Prostate gland (tissue), 2 donors: ENCODE measurements around the gene EFCAB9. TPM values are rescaled to one million over a fixed set of nuclear protein-coding genes. Genes with fewer than 3 reads are reported as not detected.

ENCODE experiments used
- DNase-seq: peaks from one replicate; pipeline ENCODE4 v3.0.0-alpha.2; 2019; ENCODE audit warnings: low spot score
- H3K27ac ChIP-seq, 2 donors: fragments of 200-600 bp; sonication (generic); 2 replicates each; pipeline ENCODE4 v1.5.1; 2017 to 2019
- H3K27me3 ChIP-seq: fragments of 200-600 bp; sonication (generic); replicated peaks from 2 replicates; pipeline ENCODE4 v1.5.1; 2019; ENCODE audit not compliant: insufficient read depth
- H3K36me3 ChIP-seq, 2 donors: fragments of 200-600 bp; sonication (generic); 1 replicate in 1 of 2; 2 replicates in 1 of 2; pipeline versions ENCODE4 v1.5.1 to v1.8.1; 2017 to 2019
- H3K4me1 ChIP-seq: fragments of 200-600 bp; sonication (generic); replicated peaks from 2 replicates; pipeline ENCODE4 v1.5.1; 2019
- H3K4me3 ChIP-seq, 2 donors: fragments of 200-600 bp; sonication (generic); 2 replicates each; pipeline ENCODE4 v1.5.1; 2017 to 2019
- H3K9me3 ChIP-seq: fragments of 200-600 bp; sonication (generic); 2 replicates; pipeline ENCODE4 v1.5.1; 2017
- POLR2A ChIP-seq: fragments of 450-650 bp; IDR thresholded peaks from one replicate; pipeline ENCODE4 v1.6.1; 2016; ENCODE audit warnings: antibody characterized with exemption, mild to moderate bottlenecking
- POLR2AphosphoS5 ChIP-seq: sonication (generic); formaldehyde crosslinking; IDR thresholded peaks from one replicate; pipeline ENCODE4 v1.6.1; 2017; ENCODE audit warnings: antibody characterized with exemption
- WGBS: methylation state at CpG from one replicate; pipeline ENCODE4 v1.1.5; 2018; 5-methylcytosine and 5-hydroxymethylcytosine counted together
- intact Hi-C: fragments of 100-400 bp; cut with DNase I; formaldehyde crosslinking; loops from one replicate; pipeline ENCODE4 v1.14.2; 2022
- total RNA-seq, 2 donors: library from RNA; depleted of rRNA; stranded (reverse); fragments of >200 nt; gene quantifications; one replicate each; pipeline ENCODE4 v1.1.0, GENCODE V29; 2016
- TF ChIP-seq, protein P1 (sequence below), 4 experiments: fragments of 200-600 bp in 2 of 4; fragments of 450-650 bp in 2 of 4; sonication (generic) in 2 of 4; IDR thresholded peaks; 1 replicate in 3 of 4; 2 replicates in 1 of 4; pipeline ENCODE4 v1.5.1; 2016 to 2019; ENCODE audit warnings: antibody characterized with exemption in 4 of 4, mild to moderate bottlenecking in 2 of 4, moderate library complexity in 2 of 4

Gene EFCAB9
- total RNA-seq, 2 donors from 2014 or later = not detected

DNA sequence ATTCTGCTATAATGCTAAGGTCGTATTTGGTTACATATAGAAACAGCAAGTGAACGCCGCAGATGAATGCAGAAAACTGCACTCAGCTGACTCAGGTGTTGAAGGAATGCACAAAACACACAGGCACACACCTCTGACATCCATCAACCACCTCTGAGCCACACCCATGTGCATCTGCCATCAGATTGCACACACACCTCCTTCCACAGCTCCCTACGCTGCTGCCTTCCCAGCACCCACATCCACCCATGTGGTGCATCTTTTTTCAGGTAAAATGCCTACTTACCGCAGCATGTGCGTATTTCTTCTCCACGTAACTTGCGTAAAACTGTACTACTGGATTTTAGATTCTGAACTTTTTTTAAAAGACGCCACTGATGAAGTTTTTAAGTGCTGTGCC lies 13.0 kb upstream of the EFCAB9 start:
- no peak overlapping the region for H3K4me3 ChIP-seq
- no peaks in the 10 kb centered on the region for H3K4me1 ChIP-seq
- no peaks in the 10 kb centered on the region for H3K9me3 ChIP-seq
- TF ChIP-seq, protein P1, sequence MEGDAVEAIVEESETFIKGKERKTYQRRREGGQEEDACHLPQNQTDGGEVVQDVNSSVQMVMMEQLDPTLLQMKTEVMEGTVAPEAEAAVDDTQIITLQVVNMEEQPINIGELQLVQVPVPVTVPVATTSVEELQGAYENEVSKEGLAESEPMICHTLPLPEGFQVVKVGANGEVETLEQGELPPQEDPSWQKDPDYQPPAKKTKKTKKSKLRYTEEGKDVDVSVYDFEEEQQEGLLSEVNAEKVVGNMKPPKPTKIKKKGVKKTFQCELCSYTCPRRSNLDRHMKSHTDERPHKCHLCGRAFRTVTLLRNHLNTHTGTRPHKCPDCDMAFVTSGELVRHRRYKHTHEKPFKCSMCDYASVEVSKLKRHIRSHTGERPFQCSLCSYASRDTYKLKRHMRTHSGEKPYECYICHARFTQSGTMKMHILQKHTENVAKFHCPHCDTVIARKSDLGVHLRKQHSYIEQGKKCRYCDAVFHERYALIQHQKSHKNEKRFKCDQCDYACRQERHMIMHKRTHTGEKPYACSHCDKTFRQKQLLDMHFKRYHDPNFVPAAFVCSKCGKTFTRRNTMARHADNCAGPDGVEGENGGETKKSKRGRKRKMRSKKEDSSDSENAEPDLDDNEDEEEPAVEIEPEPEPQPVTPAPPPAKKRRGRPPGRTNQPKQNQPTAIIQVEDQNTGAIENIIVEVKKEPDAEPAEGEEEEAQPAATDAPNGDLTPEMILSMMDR (IDR thresholded peaks at IDR 0.05) = no peak
- TF ChIP-seq POLR2A (no peak), POLR2AphosphoS5 (no peak)
- DNase-seq = no peak
- intact Hi-C loops = no loop called here
- 95% methylated on average over 9 of the region's 9 CpGs for WGBS
- H3K27ac ChIP-seq = no peak overlapping the region
- H3K36me3 ChIP-seq = no peaks in the 10 kb centered on the region
- no peaks in the 10 kb centered on the region for H3K27me3 ChIP-seq

DNA sequence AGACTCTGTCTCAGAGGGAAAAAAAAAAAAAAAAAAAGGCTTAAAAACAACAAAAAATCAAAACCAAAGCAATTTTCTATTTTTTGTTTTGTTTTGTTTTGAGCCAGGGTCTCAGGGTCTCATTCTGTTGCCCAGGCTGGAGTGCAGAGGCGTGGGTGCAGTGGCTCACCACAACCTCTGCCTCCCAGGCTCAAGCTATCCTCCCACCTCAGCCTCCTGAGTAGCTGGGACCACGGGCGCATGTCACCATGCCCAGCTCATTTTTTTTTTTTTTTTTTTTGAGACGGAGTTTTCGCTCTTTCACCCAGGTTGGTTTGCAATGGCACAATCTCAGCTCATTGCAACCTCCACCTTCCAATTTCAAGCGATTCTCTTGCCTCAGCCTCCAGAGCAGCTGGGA lies 11.7 kb upstream of the EFCAB9 start:
- H3K4me3 ChIP-seq = no peak overlapping the region
- H3K27me3 ChIP-seq = no peaks in the 10 kb centered on the region
- 98% methylated on average over 6 of the region's 6 CpGs for WGBS
- H3K4me1 ChIP-seq = no peaks in the 10 kb centered on the region
- H3K36me3 ChIP-seq = no peaks in the 10 kb centered on the region
- no peaks in the 10 kb centered on the region for H3K9me3 ChIP-seq
- H3K27ac ChIP-seq = no peak overlapping the region
- DNase-seq = no peak
- TF ChIP-seq POLR2AphosphoS5 (no peak), POLR2A (no peak)
- TF ChIP-seq, protein P1 (IDR thresholded peaks at IDR 0.05) = no peak
- intact Hi-C loops = no loop called here

DNA sequence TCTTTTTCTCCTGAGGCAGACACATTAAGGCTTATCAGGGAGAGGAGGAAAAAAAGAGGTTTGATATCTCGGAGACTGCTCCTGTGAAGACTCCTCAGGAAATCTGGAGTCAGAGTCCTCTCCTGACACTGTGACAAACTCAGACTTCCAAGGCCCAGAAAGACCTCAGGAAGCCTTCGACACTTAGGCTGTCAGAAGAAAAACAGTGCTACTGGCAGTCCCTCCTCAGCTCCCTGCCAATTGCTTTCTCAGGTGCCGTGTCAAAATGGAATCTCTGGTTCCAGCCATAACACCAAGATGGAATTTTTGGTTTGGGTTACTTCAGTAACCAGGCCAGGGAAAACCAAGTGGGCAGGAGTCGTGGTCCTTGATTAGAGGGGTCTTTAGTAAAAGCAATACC lies 10.1 kb upstream of the EFCAB9 start:
- no peak overlapping the region for H3K27ac ChIP-seq
- no peaks in the 10 kb centered on the region for H3K36me3 ChIP-seq
- 85% methylated on average over 4 of the region's 4 CpGs for WGBS
- intact Hi-C loops = no loop called here
- no peak overlapping the region for H3K4me3 ChIP-seq
- TF ChIP-seq POLR2A (no peak), POLR2AphosphoS5 (no peak)
- TF ChIP-seq, protein P1 (IDR thresholded peaks at IDR 0.05) = no peak
- no peaks in the 10 kb centered on the region for H3K4me1 ChIP-seq
- no peaks in the 10 kb centered on the region for H3K27me3 ChIP-seq
- DNase-seq = no peak
- H3K9me3 ChIP-seq = no peaks in the 10 kb centered on the region

DNA sequence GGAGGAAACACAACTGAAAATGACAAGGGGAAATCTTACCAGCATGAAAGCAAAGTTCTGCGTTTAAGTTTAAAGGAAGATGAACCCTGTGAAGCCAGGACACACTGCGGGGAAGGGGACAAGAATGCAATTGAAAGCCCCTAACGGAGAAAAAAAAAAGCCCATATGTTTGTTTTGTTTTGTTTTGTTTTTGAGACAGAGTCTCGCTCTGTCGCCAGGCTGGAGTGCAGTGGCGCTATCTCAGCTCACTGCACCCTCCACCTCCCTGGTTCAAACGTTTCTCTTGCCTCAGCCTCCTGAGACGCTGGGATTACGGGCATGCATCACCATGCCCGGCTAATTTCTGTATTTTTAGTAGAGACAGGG lies 8.9 kb upstream of the EFCAB9 start:
- H3K9me3 ChIP-seq = no peaks in the 10 kb centered on the region
- H3K27ac ChIP-seq = no peak overlapping the region
- no peak overlapping the region for H3K4me3 ChIP-seq
- intact Hi-C loops = loop anchor here (5.0 kb wide), 3 partner anchors 97 to 273 kb away; partner anchors contain the start of gene UBTD2
- TF ChIP-seq POLR2AphosphoS5 = no peak
- TF ChIP-seq, protein P1 (IDR thresholded peaks at IDR 0.05) = no peak
- TF ChIP-seq POLR2A = no peak
- no peaks in the 10 kb centered on the region for H3K36me3 ChIP-seq
- no peaks in the 10 kb centered on the region for H3K4me1 ChIP-seq
- WGBS = 80% methylated on average over 10 of the region's 10 CpGs
- DNase-seq = no peak
- no peaks in the 10 kb centered on the region for H3K27me3 ChIP-seq

DNA sequence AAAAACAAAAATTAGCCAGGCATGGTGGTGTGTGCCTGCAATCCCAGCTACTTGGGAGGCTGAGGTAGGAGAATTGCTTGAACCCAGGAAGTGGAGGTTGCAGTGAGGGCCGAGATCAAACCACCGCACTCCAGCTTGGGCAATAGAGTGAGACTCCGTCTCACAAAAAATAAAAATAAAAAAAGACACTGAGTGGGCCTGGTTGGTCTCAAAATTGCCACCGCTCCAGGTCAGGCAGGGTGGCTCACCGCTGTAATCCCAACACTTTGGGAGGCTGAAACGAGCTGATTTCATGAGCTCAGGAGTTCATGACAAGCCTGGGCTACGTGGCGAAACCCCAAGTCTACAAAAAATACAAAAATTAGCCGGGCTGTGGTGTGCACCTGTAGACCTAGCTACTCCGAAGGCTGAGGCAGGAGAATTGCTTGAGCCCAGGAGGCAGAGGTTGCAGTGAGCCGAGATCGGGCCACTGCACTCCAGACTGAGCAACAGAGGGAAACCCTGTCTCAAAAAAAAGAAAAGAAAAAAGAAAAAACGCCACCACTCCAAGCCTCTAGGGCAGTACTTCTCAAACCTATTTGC lies 7.8 kb upstream of the EFCAB9 start:
- Histone ChIP-seq H3K36me3 (no peaks in the 10 kb centered on the region), H3K4me1 (no peaks in the 10 kb centered on the region), H3K27ac (no peak overlapping the region), H3K4me3 (no peak overlapping the region), H3K9me3 (no peaks in the 10 kb centered on the region), H3K27me3 (no peaks in the 10 kb centered on the region)
- TF ChIP-seq, protein P1 (IDR thresholded peaks at IDR 0.05) = no peak
- TF ChIP-seq POLR2AphosphoS5 (no peak), POLR2A (no peak)
- DNase-seq = no peak
- 86% methylated on average over 13 of the region's 13 CpGs for WGBS
- intact Hi-C loops = loop anchor here (5.0 kb wide), 3 partner anchors 96 to 274 kb away; partner anchors contain the start of gene UBTD2
